HG03432 (cell line): Measurements from ENCODE around the gene ACSS1.
"Not testable (repeated sequence)": the region's sequence is repeated elsewhere in the genome, so short reads cannot be mapped to it uniquely, and the experiment has no call there.

Experiments
- ATAC-seq: cut with Tn5 transposase; IDR thresholded peaks from one replicate; pipeline ENCODE4 v1.9.1; 2021; ENCODE audit warnings: mild to moderate bottlenecking, moderate library complexity; ENCODE audit not compliant: unreplicated experiment

The ACSS1 gene

GRCh38 chr20:25015986-25016385, 42.0 kb downstream of the ACSS1 start:
- ATAC-seq: no peak

DNA sequence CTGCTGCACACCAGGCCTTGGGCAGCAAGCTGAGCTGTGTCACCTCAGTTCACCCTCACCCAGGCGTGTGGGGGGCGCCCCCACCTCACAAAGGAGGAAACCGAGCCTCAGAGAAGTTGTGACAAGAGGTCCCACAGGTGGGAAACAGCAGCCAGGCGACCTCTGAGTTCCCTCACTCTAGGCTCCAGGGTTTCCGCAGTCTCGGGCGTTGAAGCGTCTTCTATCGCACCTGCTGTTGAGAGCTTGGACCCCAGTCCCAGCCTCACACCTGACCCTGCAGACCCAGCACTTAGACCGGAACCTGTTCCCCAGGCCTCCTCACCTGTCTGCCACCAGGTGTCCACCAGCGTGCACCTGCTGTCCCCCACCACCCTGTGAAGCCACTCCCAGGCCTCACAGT, 43.1 kb downstream of the ACSS1 start:
- ATAC-seq: no peak

DNA sequence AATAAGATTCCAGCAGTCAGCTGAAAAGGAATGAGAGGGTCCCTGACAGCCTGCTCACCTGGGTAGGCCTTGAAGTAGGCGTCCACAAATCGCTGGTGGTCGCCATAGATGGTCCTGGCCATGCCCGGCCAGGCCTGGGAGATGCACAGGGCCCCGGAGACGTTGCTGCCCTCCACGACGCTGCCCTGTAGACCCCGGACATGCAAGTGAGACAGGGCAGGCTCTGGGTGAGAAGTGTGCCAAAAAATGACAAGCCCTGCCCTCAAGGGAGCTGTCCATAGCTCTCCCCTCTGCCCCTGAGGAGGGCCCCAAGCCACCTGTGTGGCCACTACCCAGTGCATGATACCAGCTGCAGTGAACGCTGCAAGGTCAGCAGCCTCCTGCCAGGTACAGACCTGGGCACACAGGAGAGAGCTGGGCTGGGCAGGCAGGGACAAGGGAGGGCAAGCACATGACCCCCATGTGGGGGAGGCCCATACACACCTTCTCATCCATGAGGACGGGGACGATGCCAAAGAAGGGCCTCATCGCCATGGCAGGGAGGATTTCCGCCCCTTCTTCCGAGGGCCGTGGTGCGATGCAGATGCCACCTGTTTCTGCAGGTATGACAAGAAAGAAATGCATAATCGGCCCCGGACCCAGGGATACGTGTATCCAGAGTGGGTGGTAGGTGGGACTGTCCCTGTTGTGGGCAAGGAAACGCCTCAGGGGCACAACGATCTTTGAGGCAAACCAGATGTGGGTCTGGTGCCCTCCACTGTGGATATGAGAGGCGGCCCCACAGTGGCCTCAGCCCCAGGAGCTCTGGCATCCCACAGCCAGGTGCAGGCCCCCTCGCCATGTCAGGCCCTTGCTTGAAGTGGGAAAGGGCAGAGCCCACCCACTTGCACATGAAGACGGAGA, 44.2 kb downstream of the ACSS1 start:
- ATAC-seq: no peak

- no peak for ATAC-seq
These were observed 45.2 kb downstream of the ACSS1 start for GRCh38 chr20:25012616-25013189.

GRCh38 chr20:25011831-25012241, 46.1 kb downstream of the ACSS1 start:
- no peak for ATAC-seq

- no peak for ATAC-seq
These were observed 46.7 kb downstream of the ACSS1 start for GRCh38 chr20:25011261-25011660.

DNA sequence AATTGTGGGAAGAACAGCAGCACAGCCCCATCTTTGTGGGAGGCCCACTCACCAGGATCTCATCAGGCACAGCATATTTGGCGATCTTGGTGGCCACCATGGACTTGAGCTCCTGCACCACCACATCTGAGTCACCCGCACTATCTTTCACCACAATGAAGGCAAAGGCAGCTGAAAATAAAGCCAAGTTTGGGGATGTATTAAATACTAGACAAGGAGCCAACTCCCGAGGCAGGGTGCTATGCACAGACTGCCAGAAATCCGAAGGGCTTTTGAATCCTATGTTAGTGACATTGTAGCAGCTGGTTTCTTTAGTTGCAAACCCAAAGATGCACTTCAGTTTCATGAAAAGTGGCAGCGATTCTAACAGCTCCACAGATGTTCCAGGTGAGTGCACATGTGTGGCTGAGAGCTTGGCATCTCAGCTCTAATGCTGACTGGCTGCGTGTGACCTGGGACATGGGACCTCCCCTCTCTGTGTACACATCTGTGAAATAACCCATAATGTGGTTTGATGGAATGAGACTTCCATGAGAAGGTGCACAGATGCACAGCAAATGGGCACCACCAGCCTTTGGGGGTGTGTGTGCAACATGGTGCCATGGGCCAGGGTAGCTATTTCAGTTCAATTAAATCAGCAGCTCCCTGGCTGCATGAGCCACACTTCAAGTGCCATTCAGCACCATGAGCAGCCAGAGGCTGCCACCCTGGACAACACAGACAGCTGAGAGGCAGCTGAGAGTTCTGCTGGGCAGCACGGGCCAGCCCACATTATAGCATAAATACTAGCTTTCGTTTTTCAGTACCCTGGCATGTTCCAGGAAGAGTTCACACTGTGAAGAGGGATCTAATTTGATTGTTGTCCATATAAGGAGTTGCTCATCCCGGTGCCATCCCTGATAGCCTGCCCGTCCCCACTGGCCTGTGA, 48.5 kb downstream of the ACSS1 start:
- ATAC-seq: no peak

DNA sequence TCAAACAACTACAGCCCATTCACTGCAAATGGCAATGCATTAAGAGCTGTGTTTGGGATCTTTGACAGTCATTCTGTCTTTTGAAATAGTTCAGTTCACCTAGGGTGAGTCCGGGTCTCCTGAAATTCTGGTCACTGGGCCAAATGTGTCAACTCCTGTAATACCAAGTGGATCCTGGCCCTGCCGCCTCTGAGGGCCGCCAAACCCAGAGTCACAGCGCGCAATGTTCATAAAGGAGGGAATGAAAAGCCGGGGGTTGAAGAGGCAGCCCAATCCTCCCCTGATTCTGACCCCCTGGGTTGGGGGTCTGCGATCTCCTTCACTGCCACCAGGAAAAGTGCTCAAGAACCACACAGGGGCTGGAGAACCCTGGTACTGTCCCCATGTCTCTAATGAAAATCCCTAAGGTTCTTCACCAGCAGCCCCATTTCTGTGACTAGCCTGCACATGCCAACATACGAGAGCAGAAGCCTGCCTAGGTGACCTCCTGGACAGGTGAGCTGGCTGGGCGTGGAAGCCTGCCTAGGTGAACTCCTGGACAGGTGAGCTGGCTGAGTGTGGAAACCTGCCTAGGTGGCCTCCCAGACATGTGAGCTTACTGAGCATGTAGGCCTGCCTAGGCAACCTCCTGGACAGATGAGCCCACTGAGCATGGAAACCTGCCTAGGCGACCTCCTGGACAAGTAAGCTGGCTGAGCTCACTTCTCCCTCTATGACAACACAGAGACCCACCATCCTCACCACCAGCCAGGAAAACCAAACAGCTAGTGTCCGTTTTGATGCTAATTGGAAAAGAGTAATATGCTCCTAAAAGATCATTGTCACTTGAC, 49.3 kb downstream of the ACSS1 start:
- ATAC-seq: no peak

DNA sequence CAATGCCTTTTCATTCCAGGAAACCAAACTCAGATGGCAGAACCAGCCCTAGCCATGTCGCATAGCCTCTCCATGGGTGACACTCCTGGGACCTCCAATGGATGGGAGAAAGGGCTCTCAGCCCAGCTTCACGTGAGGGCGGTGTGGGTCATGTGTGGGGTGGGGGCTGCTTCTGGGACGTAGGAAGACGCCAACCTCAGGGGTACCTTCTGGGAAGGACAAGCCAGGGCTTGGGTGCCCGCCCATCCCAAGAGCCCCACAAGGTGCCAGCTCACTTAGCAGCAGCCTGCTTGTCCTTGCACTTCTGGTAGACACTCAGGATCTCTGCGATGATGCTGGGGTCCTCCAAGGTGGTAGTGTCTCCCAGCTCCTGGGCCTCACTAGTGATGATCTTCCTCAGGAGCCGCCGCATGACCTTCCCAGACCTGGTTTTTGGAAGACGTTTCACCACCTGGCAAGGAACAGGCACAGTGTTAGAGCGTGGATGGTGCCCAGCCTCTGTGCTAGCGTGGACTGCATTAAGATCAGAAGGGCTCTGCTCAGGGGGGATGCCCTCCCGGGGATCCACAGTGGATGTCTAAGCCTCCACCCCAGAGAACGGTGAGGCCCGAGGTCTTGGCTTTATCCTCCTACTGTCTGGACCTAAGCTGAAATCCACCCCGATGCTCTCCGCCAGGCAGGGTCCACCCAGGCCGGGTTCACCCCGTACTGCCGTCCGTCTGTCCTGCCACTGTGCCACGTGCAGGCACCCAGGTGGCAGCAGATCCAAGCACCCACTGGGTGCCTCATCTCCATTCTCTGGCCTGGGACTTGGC, 50.2 kb downstream of the ACSS1 start:
- ATAC-seq: no peak

GRCh38 chr20:25006431-25007167, 51.3 kb downstream of the ACSS1 start:
- no peak for ATAC-seq

DNA sequence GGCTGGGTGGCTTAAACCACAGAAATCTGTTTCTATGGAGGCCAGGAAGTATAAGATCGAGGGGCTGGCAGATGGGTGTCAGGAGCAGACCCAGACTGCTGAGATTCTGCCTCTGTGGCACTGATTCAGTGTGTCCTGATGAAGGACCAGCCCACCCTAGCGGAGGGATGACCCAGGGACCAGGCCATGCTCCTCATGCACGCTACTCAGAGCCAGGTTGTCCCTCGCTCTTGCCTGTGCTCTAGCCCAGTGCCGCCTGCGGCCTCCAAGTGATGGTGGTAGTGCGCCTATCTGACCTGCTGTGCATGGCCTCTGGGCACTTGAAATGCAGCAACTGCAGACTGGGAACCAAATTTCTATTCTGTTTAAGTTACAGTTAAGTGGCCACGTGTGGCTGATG, 52.3 kb downstream of the ACSS1 start:
- no peak for ATAC-seq

DNA sequence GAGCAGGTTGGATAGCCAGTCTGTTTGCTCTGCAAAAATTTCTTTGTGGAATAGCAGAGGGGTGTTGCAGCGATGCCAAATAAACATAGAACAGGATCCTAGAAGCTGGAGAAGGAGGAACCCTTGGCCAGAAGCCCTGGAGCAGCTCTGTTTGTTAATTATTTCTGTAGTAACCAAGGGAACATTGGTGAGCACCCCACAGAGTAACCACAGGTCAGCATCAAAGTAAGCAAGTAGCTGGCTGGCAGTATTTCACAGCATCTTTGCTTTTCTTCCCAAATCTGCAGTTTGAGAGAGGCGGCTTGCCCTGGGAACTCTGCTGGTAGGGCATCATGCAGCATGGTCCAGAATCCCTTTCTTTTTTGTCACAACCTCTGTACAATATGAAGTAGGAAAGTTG, 52.7 kb downstream of the ACSS1 start:
- ATAC-seq: no peak

DNA sequence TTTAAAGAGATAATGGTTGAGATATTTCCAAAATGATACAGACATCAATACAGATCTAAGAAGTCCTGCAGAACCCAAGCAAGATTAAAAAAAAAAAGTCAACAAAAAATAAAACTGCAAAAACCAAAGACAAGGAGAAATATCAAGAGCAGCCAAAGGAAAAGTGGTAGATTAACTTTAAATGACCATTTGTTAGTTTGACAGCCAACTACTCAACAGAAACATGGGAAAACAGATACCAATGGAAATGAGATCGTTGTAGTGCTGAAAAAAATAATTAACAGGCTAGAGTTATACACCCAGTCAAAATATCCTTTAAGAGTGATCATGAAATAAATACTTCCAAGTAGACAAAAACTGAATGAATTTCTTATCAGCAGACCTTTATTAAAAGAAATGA, 54.9 kb downstream of the ACSS1 start:
- ATAC-seq: no peak

DNA sequence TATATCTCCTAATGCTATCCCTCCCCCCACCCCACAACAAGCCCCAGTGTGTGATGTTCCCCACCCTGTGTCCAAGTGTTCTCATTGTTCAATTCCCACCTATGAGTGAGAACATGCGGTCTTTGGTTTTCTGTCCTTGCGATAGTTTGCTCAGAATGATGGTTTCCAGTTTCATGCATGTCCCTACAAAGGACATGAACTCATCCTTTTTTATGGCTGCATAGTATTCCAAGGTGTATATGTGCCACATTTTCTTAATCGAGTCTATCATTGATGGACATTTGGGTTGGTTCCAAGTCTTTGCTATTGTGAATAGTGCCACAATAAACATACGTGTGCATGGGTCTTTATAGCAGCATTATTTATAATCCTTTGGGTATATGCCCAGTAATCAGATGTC, 56.6 kb downstream of the ACSS1 start:
- ATAC-seq: not testable (repeated sequence)

GRCh38 chr20:25000268-25000801, 57.6 kb downstream of the ACSS1 start:
- no peak for ATAC-seq

GRCh38 chr20:24999568-24999967, 58.4 kb downstream of the ACSS1 start:
- no peak for ATAC-seq

- no peak for ATAC-seq
These were observed 59.1 kb downstream of the ACSS1 start for GRCh38 chr20:24998631-24999445.

DNA sequence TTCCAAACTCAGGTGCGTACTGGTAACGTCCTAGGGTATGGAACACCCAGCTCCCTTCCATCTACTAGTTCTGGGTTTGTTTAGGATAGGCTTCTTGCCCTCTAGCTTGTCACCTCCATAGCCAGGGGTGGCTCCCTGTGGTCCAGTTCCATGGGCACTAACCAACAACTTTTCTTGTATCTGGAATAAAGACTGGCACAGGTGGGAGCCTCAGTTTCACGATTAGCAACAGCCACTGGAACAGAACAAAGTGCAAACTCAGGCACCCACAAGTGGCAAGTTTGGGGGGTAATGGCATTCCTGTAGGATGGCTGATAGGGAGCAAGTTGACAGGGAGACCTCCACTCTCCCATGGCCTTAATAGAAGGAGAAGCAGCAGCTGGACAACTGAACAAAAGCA, 59.8 kb downstream of the ACSS1 start:
- ATAC-seq: no peak
